AG04450 (cell line): ENCODE data around the gene TTN. TPM values are rescaled to one million over a fixed set of nuclear protein-coding genes. Genes with fewer than 3 reads are reported as not detected.

ENCODE experiments used
- CTCF ChIA-PET: fragments of 300-600, 350-600 bp; formaldehyde crosslinking; extraction: SDS; loops from one replicate; lab custom pipeline; 2022; ENCODE audit warnings: antibody characterized with exemption, inconsistent platforms; lab: Charles Lee
- POLR2A ChIA-PET: fragments of 350-600 bp; formaldehyde crosslinking; extraction: SDS; loops from one replicate; lab custom pipeline; 2021; ENCODE audit warnings: antibody characterized with exemption, inconsistent platforms; lab: Yijun Ruan, JAX
- DNase-seq: peaks from one replicate; pipeline ENCODE4 v3.0.0-alpha.2; 2011; ENCODE audit warnings: low read depth, low spot score
- H3K27ac ChIP-seq: one replicate; pipeline ENCODE4 v1.5.1; 2012; ENCODE audit warnings: low read depth, low read length, control low read depth
- H3K27me3 ChIP-seq: one replicate; pipeline ENCODE4 v1.6.0; 2012; ENCODE audit warnings: low read length; ENCODE audit not compliant: control insufficient read depth, insufficient read depth
- H3K4me3 ChIP-seq: 2 replicates; pipeline ENCODE4 v1.5.1; 2011; ENCODE audit warnings: mild to moderate bottlenecking, low read depth, low read length, control low read depth
- H3K9me3 ChIP-seq: 2 replicates; pipeline ENCODE4 v1.5.1; 2012; ENCODE audit warnings: low read length; ENCODE audit not compliant: control insufficient read depth, insufficient read depth
- CTCF ChIP-seq: IDR thresholded peaks from 2 replicates; pipeline ENCODE4 v1.5.1; 2011; ENCODE audit warnings: low read depth, low read length, control low read depth, inconsistent platforms
- polyA plus RNA-seq: library from polyadenylated mRNA; depleted of rRNA; stranded (reverse); fragments of >200 nt; gene quantifications from 2 replicates; pipeline ENCODE4 v1.2.3, GENCODE V29; 2011

Gene TTN
- polyA plus RNA-seq, 1 experiment: 0.06 TPM

- ChIA-PET CTCF (interaction anchor here (2.4 kb wide), 1 partner anchor 83 kb away, joined by 6 read pairs; no protein-coding TSS in a partner anchor), POLR2A (no interaction called here)
Observed at GRCh38 chr2:178498137-178498536, 309.1 kb downstream of the TTN start.

GRCh38 chr2:178496049-178496448 lies 311.2 kb downstream of the TTN start:
- CTCF ChIA-PET: interaction anchor here (2.4 kb wide), 1 partner anchor 81 kb away, joined by 6 read pairs; no protein-coding TSS in a partner anchor
- TF ChIP-seq CTCF: no peak
- Histone ChIP-seq H3K27me3 (no peaks in the 10 kb centered on the region), H3K4me3 (no peak overlapping the region), H3K9me3 (no peaks in the 10 kb centered on the region), H3K27ac (no peak overlapping the region)
- DNase-seq: no peak
- POLR2A ChIA-PET: no interaction called here

More at GRCh38 chr2:178498137-178498536, 309.1 kb downstream of the TTN start:
- no peaks in the 10 kb centered on the region for H3K9me3 ChIP-seq
- no peak overlapping the region for H3K4me3 ChIP-seq
- H3K27ac ChIP-seq: no peak overlapping the region
- no peak for TF ChIP-seq CTCF
- H3K27me3 ChIP-seq: no peaks in the 10 kb centered on the region
- DNase-seq: no peak

GRCh38 chr2:178491612-178492011 lies 315.6 kb downstream of the TTN start:
- Histone ChIP-seq H3K27me3 (no peaks in the 10 kb centered on the region), H3K4me3 (no peak overlapping the region), H3K27ac (no peak overlapping the region), H3K9me3 (no peaks in the 10 kb centered on the region)
- TF ChIP-seq CTCF: no peak
- no peak for DNase-seq
- ChIA-PET POLR2A (no interaction called here), CTCF (interaction anchor here (0.6 to 1.0 kb wide), 2 partner anchors 10 to 12 kb away, joined by 3 read pairs; partner anchors contain the start of gene PLEKHA3)

GRCh38 chr2:178485356-178485755 lies 321.9 kb downstream of the TTN start:
- no peak for DNase-seq
- H3K4me3 ChIP-seq: no peak overlapping the region
- ChIA-PET CTCF (interaction anchor here (0.6 kb wide), 1 partner anchor 374 kb away, joined by 3 read pairs; no protein-coding TSS in a partner anchor), POLR2A (no interaction called here)
- H3K9me3 ChIP-seq: no peaks in the 10 kb centered on the region
- no peaks in the 10 kb centered on the region for H3K27me3 ChIP-seq
- H3K27ac ChIP-seq: no peak overlapping the region
- TF ChIP-seq CTCF: no peak

- TF ChIP-seq CTCF: no peak
- DNase-seq: no peak
- no peaks in the 10 kb centered on the region for H3K9me3 ChIP-seq
- CTCF ChIA-PET: interaction anchor here (0.6 kb wide), 1 partner anchor 373 kb away, joined by 3 read pairs; no protein-coding TSS in a partner anchor
- H3K27me3 ChIP-seq: no peaks in the 10 kb centered on the region
- POLR2A ChIA-PET: no interaction called here
- H3K27ac ChIP-seq: no peak overlapping the region
- no peak overlapping the region for H3K4me3 ChIP-seq
Observed at GRCh38 chr2:178484245-178485041, 322.8 kb downstream of the TTN start.
